Testis (tissue), 2 donors: Measurements from ENCODE around the gene RGS6.

ENCODE experiments used
- CTCF ChIP-seq, 3 experiments: fragments of 450-650 bp in 2 of 3; fragments of 200-600 bp in 1 of 3; sonication (generic) in 1 of 3; IDR thresholded peaks; one replicate each; pipeline ENCODE4 v1.5.1; 2016 to 2019; ENCODE audit warnings: antibody characterized with exemption in 3 of 3, mild to moderate bottlenecking in 2 of 3, moderate library complexity in 1 of 3
- POLR2A ChIP-seq: fragments of 450-650 bp; IDR thresholded peaks from one replicate; pipeline ENCODE4 v1.6.1; 2017; ENCODE audit warnings: antibody characterized with exemption, mild to moderate bottlenecking, moderate library complexity

GRCh38 chr14:71891970-71892369, 40.3 kb upstream of the RGS6 start:
- TF ChIP-seq CTCF (IDR thresholded peaks at IDR 0.05) (no peak), POLR2A (no peak)
